Measurements from ENCODE around the gene SPAG16.

- TF ChIP-seq ZBTB21 (tag by site-specific recombination; IDR thresholded peaks at IDR 0.05) (no peak), CTCF (tag by site-specific recombination; IDR thresholded peaks at IDR 0.05) (no peak), TCF7L2 (IDR thresholded peaks at IDR 0.05; ENCODE audit: borderline replicate concordance, low read depth, low read length) (no peak), ZNF211 (tag by site-specific recombination; IDR thresholded peaks at IDR 0.05; ENCODE audit: low read depth) (no peak), ZBTB7A (tag by site-specific recombination; IDR thresholded peaks at IDR 0.05; ENCODE audit: low read depth) (no peak)
Measured at GRCh38 chr2:213248637-213249036, 35.6 kb upstream of the SPAG16 start.
